Measurements from ENCODE around the gene RNU1-3.
A peak's percentile ranks its signal among the peaks of the same experiment; 100 is the strongest.
"Not testable (repeated sequence)": the region's sequence is repeated elsewhere in the genome, so short reads cannot be mapped to it uniquely, and the experiment has no call there.

The RNU1-3 gene

GRCh38 chr1:16651560-16651959, 15.2 kb downstream of the RNU1-3 start:
- not testable (repeated sequence) for DNase-seq

DNA sequence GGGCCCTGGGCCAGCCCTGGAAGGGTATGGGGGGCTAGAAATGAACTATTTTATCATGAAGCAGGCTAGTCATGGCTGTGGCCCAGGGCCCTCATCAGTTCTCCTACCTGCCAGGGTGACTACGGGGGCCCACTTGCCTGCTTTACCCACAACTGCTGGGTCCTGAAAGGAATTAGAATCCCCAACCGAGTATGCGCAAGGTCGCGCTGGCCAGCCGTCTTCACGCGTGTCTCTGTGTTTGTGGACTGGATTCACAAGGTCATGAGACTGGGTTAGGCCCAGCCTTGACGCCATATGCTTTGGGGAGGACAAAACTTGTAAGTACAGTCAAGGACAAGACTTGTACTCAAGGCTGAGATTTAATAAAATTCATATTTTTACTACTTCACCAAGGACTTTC, 16.8 kb downstream of the RNU1-3 start:
- not testable (repeated sequence) for DNase-seq

DNA sequence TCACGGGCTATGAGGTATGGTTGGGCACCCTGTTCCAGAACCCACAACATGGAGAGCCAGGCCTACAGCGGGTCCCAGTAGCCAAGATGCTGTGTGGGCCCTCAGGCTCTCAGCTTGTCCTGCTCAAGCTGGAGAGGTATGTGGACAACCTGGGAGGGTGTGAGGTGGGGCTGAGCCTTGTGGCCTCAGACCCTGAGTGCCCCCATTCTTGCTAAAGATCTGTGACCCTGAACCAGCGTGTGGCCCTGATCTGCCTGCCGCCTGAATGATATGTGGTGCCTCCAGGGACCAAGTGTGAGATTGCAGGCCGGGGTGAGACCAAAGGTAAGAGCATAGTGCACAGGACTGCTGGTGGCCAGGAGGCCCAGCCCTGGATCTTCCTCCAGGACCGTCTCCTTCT, 17.4 kb downstream of the RNU1-3 start:
- DNase-seq: not testable (repeated sequence)

- not testable (repeated sequence) for DNase-seq
These were observed 18.0 kb downstream of the RNU1-3 start for GRCh38 chr1:16648756-16649155.

DNA sequence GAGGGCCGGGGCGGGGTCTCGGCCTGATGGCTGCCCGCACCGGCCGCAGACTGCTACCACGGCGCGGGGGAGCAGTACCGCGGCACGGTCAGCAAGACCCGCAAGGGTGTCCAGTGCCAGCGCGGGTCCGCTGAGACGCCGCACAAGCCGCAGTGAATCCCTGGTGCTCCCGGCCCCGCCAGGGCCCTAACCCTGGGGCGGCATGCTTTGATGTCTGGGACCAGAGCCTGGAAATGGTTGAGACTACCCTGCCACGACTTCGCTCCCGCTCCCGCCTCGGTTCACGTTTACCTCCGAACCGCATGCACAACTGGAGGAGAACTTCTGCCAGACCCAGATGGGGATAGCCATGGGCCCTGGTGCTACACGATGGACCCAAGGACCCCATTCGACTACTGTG, 18.5 kb downstream of the RNU1-3 start:
- DNase-seq: not testable (repeated sequence)

DNA sequence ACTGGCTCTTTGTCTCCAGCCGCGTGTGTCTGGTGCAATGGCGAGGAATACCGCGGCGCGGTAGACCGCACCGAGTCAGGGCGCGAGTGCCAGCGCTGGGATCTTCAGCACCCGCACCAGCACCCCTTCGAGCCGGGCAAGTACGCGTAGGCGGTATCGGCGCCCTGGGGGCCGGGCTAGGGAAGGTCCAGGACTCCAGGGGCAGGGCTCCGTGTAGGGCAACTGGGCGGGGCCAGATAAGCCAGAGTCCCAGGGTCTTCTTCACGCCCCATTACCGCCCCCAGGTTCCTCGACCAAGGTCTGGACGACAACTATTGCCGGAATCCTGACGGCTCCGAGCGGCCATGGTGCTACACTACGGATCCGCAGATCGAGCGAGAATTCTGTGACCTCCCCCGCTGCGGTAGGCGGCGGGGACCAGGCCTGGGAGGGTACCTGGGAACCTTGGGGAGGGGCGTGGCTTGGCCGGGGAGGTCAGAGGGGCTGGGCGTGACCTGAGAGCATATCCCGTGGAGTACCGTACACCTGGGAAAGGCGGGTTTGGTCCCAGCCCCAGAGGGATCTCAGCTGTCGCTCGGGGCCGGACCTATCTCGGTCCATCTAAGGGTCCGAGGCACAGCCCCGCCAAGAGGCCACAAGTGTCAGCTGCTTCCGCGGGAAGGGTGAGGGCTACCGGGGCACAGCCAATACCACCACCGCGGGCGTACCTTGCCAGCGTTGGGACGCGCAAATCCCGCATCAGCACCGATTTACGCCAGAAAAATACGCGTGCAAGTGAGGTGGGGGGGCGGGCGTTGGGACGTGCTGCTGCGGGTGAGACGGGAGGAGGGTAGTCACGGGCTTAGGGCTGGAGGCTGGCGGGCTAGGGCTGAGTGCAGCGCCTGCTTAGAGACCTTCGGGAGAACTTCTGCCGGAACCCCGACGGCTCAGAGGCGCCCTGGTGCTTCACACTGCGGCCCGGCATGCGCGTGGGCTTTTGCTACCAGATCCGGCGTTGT, 19.3 kb downstream of the RNU1-3 start:
- DNase-seq: not testable (repeated sequence)

DNA sequence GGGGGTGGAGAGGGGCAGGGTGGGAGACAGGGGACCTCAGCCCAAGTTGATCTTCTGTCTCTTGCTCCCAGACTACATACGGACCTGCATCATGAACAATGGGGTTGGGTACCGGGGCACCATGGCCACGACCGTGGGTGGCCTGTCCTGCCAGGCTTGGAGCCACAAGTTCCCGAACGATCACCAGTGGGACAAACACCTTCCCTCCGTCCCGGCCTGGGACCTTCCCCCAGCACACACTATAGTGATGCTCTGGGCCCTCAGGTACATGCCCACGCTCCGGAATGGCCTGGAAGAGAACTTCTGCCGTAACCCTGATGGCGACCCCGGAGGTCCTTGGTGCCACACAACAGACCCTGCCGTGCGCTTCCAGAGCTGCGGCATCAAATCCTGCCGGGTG, 20.0 kb downstream of the RNU1-3 start:
- not testable (repeated sequence) for DNase-seq

- DNase-seq: not testable (repeated sequence)
These were observed 20.6 kb downstream of the RNU1-3 start for GRCh38 chr1:16646061-16646664.

DNA sequence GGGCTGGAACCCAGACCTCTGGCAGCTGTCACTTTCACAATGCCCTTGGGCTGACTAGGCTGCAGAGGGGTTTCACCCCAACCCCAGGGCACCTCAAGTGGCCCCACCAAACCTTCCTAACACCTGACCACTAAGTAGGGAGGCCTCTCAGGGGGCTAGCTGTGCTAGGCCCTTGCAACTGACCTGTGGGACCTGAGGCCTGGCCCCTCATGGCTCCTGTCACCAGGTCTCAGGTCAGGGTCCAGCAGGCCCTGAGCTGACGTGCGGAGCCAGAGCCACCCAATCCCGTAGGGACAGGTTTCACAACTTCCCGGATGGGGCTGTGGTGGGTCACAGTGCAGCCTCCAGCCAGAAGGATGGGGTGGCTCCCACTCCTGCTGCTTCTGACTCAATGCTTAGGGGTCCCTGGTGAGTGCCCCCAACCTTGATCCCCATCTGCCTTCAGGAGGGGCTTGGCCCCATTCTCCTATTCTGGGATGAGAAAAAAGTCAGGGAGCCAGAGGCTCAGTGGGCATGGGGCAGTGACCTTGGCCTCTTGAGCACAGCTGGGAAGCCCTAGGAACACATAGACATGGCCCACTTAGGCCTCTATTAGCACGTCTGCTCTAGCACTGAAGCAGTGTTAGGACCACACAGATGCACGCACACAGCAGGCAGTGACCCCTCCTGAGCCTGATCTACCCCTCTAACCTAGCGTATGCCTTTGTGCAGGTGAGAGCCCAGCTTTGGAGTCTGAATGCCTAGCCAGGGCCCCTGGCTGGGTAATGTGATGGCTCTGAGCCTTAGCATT, 21.3 kb downstream of the RNU1-3 start:
- DNase-seq: not testable (repeated sequence)

DNA sequence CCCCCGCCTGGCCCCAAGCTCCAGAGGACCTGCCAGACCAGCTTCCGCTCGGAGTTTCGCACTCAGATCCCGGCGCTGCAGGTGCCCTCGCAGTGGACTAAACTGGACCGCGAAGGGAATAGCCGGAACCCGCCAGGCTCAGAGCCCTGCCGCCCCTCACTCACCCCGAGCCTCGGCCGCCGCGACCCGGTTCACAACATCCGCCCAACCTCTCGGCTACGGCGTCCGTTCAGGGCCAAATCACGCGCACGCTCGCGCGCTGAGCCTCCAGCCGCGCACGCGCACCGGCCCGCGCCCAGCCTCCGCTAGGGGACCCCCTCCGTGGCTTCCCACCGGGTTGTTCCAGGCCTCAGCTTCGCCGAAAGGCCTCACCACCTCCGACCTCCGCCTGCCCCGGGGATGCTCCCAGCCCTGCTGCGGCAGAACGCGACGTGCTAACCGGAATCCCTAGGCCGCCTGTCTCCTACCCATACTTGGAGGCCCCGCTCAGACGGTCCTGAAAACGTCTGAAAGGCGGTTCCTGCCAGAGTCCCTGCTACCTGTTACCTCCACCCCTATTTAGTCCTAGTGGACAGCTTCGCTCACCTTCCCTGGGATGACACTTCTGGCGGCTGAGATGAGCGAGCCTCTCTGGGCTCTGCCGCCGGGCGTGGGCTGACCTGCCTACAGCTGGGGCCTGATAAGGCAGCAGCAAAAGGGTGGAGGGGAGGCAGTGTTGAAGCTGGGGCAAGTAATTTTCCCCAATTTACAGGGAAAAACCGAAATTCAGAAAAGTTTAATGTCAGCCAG, 22.1 kb downstream of the RNU1-3 start:
- DNase-seq: peak; percentile 99

GRCh38 chr1:16644193-16644481, 22.6 kb downstream of the RNU1-3 start:
- DNase-seq: no peak

DNA sequence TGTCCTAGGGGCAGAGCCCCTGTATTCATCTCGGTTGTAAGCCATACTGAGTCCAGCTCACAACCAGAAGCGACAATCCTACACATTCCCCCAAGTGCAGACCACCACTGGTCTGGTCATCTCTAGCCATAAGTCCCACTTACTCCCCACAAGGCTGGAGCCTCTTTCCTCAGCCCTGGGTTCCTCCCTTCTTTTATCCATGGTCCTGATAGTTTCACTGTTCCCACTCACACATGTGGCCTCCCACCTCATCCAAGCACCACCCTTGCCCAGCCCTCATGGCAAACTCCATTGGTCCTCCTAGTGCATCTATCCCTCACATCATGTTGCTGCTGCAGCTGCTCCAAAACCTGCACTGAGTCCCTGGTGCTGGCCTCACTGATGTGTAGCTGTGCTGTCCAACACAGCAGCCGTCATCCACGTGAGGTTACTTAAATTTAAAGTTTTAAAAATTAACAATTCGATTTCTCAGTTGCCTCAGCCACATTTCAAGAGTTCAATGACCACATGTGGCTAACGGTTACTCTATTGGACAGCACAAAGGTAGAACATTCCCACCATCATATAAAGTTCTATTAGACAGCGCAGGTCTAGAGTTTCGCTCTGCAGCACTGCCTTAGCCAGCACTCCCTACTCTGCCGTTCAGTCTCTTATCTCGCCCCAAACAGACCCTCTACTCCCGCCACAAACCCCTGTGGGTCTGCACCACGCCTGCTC, 23.1 kb downstream of the RNU1-3 start:
- not testable (repeated sequence) for DNase-seq

DNA sequence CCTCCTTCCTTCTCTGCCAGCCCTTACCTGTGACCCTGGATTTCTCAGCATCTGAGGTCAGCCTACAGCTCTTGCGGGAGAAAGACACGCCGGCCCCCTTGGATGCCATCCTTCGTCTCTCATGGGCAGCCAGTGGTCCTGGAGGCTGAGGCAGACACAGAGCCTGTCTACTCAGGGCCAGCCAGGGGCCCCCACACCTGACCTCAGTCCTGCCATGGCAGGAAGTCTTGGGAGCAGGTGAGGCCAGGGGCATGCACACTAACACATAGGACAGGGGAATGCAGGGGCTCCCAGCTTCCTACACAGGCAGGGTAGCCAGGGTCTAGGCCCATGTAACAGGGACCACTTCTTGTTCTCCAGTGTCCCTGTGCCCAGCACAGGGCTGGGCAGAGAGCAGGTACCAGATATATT, 23.7 kb downstream of the RNU1-3 start:
- not testable (repeated sequence) for DNase-seq

DNA sequence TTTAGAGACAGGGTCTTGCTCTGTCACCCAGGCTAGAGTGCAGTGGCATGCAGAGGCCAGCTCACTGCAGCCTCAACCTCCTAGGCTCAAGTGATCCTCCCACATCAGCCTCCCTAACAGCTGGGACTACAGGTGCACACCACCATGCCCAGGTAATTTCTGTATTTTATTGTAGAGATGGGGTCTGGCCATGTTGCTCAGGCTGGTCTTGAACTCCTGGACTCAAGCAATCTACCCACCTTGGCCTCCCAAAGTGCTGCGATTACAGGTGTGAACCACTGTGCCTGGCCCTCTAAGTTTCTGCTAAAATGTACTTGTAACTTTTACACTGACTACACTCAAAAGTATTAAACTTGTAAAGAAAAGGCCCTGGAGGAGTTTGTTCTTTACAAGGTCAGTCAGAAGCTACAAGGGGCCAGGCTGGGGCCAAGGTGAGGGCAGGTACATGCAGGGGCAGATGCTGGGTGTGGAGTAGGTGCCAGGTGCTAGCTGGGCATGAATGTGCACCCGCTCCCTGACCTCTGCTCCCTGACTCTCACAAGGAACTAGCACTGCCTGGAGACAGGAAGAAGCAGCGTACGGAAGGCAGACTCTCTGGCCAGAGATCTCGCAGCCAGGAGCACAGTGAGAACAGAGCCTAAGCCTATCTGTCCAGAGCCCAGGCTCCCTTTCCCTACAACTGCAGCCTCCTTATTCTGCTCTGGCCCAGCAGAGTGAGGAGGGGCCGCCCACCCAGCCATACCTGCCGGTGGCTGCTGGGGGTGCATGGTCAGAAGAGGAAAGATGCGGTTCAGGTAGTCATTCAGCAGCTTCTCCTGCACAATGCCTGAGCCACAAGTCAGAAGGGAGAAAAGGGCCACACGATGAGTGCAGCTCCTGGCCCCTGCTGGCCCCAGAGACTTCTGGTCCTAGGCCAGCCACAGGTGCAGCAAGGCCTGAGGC, 24.5 kb downstream of the RNU1-3 start:
- DNase-seq: not testable (repeated sequence)

GRCh38 chr1:16641159-16641975, 25.4 kb downstream of the RNU1-3 start:
- DNase-seq: not testable (repeated sequence)

GRCh38 chr1:16639091-16640031, 27.4 kb downstream of the RNU1-3 start:
- not testable (repeated sequence) for DNase-seq

GRCh38 chr1:16637941-16638778, 28.6 kb downstream of the RNU1-3 start:
- DNase-seq: not testable (repeated sequence)

Data from 8988T (cell line).